ENCODE data around the gene MARCOL.

The MARCOL gene, protein sequence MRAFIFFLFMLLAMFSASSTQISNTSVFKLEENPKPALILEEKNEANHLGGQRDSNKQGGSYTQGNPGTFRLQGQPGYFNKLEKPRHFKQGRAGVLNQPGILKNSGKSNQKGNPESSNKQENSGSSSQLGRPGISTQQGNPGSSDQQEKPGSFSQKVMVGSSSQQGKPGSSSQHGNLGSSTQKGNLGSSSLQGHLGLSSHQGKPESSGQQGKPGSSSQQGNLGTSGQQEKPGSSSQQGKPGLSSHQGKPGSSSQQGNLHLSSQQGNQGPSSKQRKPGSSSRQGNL

DNA sequence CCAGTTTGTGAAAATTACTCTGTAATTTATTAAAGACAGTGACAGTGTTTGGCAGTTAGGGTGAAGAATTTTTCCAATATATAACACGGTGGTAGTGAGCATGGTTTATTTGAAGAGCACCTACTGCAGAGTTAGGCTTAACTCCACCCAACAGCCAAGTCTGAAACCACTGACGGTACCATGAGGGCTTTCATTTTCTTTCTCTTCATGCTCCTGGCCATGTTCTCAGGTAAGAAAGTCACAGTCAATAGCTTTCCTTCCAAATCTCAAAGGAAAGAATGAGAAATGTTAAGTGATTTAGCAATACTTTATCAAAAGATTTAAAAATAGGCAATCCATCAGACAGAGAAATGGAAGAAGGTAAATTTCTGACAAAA lies at the start of gene MARCOL:
MARCOL (plus strand) TSS at position 108 of the 377 bp plus-strand sequence; CDS start at position 181, 73 bp downstream.
- FAIRE-seq = no peak

DNA sequence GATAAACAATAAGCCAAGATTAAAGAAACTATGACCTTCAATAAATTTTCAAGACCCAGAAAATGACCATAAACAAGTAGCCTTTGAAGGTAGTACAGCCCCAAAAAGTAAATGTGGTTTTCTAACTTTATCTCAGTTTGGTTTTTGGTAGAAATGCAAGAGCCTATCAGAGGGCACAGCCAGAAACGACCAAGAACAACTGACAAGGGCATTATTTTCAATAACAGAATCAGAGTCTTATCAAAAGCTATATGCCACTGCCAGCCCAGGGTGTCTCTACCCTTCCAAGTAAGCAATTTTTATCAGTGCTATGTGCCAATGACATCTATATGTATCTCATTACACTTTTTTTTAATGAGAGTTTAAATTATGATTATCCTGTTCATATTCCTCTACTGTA lies 47.3 kb upstream of the MARCOL start:
- no peak for FAIRE-seq

DNA sequence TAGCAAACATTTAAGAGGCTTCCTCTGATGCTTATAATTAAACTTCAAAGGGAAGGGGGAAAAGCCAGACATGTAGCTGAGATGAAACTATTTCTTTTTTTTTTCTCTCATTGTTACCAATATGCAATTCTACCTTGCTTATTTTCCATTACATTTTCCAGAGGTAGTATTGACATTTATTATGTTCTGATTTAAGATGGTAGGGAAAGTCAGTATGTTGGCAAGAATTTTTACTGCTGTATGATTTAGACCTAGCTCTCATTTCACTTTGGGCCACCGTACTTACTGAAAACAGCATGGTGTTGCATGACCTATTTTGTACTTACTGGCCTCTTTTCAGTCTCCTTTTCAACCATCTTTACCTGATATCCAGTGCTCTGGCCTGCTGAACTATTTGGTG lies 45.1 kb upstream of the MARCOL start:
- no peak for FAIRE-seq

DNA sequence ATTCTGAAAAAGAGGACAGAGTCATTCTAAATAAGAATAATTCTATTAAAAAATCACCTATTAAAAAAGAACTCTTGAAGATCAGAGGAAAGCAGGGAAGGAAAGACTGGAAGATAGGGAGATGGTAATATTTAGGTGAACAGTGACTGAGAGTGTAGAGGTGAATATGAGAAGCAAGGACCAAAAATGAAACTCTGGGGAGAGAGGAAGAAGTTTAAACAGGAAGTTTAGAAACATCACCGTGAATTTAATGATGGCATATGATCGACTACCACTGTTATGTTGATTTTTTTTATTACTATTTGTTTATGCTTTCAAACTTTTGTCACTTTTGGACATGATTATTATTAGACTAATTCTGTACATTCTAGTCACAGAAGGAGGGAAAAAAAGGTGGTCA lies 37.2 kb upstream of the MARCOL start:
- no peak for FAIRE-seq

DNA sequence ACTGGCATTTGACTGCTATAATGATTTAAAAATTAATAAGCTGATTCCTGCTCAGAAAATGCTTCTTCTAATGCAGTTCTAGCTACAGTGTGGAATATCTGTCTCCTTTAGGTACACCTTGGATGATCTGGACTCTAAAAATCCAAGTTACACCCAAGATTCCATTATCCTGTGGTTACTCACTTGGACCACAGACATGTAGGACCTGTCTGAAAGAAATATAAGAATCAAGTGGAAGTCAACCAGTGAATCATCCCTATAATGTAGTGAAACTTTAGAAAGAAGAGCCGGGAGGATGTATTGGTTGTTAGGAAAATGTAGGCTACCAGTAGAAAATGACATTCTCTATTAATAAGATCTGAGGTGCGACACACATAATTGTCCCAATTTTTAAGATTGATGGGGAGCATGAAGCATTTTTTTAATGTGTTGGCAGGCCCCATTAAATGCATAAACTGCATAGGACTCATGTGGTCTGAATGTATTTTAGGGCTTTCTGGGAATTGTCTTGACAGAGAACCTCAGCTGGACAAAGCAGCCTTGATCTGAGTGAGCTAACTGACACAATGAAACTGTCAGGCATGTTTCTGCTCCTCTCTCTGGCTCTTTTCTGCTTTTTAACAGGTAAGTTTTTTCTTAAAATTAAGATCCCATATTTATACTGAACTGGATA lies 35.7 kb upstream of the MARCOL start, which contains the start of gene SPINK6:
SPINK6 (plus strand) TSS at position 512 of the 673 bp plus-strand sequence; CDS start at position 567, 55 bp downstream.
- no peak for FAIRE-seq

DNA sequence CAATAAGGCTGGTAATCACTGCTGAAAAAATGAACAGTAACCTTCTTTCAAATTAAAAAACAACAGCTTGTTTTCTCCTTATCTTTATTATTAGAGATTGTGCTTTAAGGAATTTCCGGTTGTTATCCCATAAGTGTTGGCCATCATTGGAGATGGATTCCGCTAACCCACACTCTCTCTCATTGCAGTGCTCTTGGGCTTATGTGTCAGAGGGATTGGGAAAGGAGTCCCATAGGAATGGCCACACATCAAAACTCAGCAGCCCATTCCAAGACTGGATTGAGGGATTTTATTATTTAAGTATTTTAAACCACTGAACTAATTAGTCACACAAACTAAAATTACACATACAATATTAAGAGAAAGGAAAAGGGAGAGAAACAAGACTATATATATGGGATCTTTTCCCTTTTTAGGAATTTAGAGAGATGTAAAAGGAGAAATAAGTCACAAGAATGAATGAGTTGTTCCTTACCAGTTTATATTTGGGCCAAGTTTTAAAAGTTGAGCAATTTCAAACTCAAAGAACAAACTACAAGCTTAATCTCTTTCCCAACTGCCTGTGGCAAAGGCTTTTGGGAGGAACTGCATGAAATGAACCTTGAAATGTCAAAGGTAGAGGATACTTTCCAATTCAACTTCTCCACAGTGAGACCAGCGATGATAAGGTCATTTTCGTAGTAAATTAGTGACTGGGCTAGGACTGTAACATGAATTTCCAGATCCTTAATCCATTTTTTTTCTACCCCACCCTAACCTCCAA lies 33.1 kb upstream of the MARCOL start:
- no peak for FAIRE-seq

DNA sequence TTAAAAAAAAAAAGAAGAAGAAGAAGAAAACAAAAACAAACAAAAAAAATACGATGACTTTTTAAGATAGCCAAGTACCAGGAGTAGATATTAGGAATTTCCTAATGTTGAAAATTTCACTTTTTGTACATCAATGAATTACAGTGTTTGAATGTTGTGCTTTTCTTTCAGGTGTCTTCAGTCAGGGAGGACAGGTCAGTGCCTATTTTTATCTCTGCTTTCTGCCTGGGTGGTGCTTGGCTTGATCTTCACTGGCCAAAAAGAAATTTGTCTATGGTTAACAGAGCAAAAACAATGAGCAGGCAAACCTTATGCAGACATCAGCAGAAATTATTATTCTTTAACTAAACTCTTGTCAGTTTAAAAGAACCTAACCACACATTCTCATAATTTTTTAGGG lies 32.5 kb upstream of the MARCOL start:
- no peak for FAIRE-seq

DNA sequence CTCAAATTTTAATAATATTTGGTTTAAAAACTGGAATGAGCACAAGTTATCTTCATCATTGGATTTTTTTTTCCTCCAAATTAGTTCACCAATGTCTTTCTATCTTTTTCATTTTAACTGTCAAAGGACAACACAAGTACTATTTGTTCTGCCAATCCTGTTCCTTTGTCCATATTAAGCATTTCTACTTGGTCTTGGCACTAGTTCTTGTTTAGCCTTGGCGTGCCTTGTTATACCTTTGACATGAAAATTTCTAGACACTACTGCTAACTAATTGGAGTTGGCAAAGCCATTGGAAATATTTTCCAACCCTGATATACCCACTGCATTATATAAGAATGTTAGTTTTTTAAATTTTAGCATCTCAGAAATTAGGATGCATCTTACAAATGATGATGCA lies 31.7 kb upstream of the MARCOL start:
- FAIRE-seq = no peak

DNA sequence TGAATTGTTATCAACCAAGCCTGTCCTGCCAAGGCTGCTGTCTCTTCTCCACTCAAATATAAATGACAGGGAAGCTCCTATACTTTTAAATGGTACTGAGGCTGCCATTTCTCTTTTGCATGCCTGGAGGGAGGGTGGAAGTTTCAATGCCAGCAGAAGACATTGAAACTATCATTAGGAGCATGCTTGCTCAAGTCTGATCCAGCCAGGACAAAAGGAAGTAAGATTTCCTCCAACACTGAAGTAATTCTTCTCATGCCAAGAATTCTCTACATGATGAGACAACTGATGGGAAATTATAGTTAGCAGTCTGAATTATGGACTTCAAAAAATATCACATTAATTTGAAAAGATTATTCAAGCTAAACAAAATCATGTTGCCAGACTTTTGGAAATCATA lies 30.1 kb upstream of the MARCOL start:
- no peak for FAIRE-seq

DNA sequence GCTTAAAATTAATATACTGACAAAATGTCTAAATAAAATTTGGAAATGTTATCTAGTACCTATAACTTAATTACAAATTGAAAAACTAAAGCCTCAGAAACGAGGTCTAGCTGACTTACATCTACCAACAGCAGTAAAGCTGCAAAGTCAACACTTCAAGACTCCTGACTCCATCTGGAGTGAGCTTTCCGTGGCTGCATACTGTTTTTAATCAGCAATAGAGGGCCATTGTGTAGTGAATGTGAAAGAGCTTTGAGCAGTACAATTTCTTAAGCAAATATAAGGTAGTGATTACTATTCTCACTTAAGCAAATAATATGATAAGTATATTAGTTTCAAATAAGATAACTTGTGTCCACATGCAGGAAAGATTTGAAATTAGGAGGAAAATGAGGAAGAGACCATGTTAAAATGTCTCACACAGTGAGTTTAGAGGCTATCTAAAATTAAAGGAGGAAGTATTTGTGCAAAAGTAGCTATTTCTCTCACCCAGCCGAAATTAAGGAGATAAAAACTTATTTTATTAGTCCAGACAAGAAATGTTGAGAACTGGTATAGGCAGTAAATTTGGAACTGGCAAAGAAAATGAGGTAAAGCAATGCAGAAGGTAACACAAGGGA lies 29.1 kb upstream of the MARCOL start:
- FAIRE-seq = no peak

DNA sequence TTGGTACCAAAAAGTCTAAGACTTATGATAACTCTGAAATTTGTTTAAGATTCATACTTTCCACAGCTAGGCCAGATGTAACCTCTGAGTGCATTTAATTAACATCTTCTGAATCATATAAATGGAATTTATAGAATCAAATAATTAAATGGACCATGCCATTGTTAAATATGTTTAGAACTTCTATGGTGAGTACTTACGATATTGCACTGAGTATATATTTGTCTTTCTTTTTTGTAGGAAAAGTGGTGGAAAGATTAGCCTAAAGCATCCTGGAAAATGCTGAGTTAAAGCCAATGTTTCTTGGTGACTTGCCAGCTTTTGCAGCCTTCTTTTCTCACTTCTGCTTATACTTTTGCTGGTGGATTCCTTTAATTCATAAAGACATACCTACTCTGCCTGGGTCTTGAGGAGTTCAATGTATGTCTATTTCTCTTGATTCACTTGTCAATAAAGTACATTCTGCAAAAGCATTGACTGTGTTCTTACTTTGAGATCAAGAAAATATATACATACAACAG lies 23.6 kb upstream of the MARCOL start:
- no peak for FAIRE-seq

DNA sequence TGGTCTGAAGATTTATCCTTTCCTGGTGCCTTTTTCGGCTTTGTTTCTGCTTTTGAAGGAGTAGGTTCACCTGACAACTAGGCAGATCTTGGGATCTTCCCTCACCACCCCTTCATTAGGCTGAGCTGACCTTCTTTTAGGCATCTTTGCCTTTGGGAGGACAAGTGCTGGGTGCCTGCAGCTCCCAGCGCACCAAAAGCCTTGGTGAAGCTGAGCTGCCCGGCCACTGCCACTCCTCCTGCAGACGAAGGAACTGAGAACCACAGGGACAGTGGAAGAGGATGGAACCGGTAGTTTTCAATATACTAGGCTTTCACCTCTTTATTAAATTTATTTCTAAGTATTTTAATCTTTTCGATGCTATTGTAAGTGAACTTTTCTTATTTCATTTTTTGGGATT lies 16.8 kb upstream of the MARCOL start:
- no peak for FAIRE-seq

DNA sequence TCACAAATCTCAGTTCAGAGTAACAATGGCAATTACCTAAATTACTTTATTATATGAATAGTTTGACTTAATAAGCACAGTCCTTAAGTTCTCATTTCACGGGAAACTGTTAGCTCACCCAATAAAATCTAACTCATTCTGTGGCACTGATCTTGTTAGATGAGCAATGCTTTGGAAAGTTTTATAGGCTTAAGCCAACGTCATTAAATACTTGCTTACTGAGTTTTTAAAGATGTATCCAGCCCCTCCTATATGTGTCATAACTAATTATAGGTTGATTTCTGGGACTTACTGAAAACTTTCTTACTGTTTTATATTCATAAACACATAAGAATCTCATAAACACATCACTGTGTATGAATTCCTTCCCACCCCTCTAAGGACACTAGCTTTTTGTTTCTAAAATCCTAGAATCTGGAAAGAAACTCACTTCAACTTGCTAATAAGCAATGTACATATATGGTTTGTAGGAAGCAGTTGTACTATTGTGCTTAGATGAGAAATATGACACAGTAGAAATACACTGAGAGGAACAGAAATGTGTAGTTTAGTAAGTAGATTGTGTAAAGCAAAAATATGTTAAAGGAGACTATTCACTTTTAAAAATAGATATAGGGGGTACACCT lies 14.1 kb upstream of the MARCOL start:
- FAIRE-seq = no peak

DNA sequence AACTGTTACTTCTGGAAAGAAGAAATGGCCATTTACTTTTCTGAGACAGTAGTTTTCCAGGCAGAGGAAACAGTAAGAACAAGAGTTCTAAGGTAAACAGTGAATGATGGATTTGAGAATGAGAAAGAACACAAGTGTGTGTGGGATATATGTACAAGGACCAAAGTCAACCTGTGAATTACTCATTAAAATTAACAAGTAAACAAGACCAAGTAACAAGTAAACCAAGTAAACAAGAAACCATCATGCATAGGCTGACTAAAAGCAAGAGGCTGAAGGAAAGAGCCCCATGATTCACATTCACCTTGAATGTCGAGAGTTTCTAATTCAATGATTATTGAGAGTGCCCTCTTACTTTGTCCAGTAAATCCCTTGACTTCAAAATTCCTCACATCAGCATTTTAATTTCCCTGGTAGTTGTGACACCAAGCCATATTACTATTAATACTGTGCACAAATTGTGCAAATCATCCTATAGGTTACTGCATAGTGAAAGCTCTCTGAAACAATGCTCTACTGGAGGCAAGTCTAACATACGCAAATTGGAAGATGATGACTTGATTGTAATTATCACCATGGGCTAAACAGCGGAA lies 9.8 kb upstream of the MARCOL start:
- FAIRE-seq = no peak

DNA sequence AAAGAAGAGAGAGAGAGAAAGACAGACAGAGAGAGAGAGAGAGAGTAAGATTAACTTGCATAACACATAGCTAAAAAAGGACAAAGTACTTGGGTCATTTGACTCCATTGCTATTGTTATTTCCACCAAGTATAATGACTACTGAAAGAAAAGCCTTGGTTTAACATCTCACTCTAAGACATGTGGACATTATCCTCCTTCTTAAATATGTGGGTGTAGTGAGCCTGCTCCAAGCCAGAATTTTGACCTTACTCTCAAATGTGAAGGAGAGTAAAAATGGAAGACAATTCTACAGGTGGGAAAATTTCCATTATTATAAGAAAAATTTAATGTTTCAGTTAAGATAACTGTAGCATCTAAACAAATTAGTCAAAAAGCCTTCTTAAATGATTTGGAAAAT lies 8.5 kb upstream of the MARCOL start:
- no peak for FAIRE-seq

DNA sequence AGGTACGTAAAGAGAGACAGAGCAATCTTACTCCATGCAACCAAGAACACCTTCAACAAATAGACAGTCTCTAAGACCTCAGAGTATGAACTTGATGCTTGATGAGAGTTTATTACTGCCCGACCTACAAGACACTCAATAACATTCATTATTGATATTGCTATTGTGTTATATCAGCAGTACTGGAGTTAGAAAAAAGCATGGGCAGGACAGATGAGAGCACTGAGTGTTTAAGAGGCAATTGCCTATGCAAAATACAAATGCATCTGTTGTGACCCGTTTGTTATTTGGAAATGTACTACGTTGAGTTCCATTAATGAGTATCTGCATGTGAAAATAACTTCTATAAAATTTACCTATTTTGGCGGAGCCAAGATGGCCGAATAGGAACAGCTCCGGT lies 8.1 kb upstream of the MARCOL start:
- FAIRE-seq = no peak

DNA sequence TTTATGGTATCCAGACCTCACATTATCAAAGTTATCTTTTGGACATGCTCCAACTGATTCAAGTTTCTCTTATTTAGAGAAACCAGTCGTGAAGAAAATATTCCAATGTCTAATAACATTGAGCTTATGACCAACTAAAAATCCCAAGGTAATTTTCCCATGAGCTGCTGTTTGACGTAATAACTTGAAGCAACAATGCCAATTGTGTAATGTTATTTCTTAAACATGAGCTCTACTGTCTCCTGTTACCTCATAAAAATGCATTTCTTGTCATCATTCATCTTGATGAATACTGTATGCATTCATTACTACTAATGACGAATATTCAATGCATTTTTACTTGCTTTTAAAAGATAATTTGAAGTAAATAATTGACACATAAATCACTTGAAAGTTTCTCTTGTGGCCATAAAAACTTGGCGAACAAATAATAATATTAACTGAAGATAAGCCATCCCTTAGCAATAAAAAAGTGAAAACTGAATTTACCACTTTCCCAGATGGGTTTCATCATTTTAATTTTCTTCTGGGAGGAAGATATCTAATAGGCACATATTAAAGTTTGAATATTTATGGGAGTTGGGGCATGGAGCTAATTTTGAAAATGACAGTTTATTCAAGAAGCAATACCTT lies 424 bp upstream of the MARCOL start:
- FAIRE-seq = no peak

DNA sequence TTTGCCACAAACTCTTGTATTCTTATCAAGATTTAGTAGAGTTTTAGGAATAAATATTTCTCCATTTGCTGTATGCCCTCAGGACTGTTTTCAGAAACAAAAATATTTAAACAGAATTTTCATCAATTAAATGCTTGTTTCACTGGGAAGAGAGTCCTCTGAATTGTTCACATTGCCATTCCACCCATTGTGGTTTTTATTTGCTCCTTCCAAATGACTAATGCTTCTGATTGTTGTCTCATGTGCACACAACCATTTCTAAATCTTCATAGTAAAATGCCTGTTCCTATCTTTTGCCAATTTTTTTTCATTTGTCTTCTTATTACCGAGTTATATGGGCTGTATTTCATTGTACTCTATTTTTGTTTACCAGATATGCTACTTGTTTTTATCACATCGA lies 10.6 kb downstream of the MARCOL start:
- FAIRE-seq = no peak

DNA sequence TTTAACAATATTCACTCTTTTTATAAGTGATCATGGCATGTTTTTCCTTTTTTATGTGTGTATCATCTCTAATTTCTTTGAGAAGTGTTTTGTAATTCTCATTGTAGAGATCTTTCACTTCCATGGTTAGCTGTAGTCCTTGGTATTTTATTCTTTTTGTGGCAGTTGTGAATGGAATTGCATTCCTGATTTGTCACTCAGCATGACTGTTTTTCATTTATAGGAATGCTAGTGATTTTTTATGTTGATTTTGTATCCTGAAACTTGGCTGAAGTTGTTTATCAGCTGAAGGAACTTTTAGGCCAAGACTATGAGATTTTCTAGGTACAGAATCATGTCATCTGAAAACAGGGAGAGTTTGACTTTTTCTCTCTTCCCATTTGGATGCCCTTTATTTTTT lies 17.1 kb downstream of the MARCOL start:
- FAIRE-seq = no peak

DNA sequence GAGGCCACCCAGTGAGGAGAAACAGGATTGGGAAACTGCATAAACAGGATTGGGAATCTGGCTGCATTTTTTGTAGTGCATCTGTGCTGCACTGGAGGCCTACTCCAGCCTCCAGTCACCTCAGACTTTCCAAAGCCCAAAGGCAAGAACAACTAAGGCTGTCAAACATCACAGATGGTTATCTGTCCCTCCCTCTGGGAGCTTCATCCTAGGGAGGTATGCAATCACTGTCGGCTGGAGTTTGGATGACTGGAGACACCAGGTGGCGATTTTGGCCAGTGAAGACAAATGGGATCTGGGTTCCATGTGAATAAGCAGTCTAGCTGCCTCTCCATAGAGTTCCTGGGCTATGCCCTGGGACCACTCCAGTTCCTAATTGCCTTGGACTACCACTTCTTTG lies 21.0 kb downstream of the MARCOL start:
- FAIRE-seq = no peak

DNA sequence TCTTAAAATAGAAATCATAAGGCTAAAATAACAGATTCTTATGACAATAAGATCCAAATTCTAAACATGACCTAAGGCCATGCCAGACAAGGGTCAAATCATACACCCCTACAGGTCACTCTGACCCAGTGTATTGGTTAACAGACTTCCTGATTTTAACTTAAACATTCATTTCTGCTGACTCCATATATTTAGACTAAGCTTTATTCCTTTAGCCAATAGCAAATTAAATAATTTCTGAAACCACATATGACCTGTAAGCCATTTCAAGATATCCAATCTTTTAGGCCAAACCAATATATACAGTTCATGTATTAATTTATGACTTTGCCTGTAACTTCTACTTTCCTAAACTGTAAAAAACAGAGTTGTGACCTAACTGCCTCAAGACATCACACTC lies 22.9 kb downstream of the MARCOL start:
- FAIRE-seq = no peak

DNA sequence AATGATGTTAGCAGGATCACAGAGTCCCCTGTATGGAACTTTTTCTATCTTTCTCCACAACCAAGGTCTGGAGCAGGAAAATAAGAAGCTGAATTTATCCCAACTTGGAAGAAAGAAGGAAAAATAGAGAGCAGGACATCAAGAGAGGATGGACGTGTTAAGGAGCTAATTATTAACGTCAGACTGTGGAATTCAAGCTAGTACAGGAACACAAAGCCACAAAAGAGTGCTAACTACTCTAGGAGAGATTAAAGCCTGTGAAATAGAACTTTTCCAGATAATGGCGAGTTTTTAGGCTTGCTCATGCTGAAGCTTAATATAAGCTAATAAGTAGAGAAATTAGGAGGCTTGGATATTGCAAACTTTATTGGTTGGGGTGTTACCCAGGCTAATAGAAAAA lies 29.6 kb downstream of the MARCOL start:
- no peak for FAIRE-seq

Measured in A204.1 (cell line).